GM18499 (cell line): ENCODE results near the gene USHBP1.
"Not testable (repeated sequence)": the region's sequence is repeated elsewhere in the genome, so short reads cannot be mapped to it uniquely, and the experiment has no call there.

Source experiments
- ATAC-seq: cut with Tn5 transposase; IDR thresholded peaks from one replicate; pipeline ENCODE4 v1.9.1; 2021; ENCODE audit warnings: moderate number of reproducible peaks; ENCODE audit not compliant: insufficient read depth, unreplicated experiment

Gene USHBP1

DNA sequence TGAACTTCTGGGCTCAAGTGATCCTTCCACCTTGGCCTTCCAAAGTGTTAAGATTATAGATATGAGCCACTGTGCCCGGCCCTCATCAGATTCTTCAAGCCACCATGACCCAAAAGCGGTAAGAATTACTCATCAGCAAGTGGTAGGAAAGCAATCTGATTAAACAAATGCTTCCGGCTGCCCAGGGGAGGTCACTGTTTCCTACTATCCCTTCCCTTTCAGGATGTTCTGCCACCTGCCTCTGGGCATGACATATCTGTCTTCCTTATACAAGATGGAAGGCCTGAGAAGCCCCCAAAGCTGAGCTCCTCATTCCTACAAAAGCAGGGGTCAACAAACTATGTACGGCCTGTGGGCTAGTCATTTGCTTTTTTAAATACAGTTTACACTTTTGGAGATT, 31.7 kb upstream of the USHBP1 start:
- ATAC-seq = no peak

DNA sequence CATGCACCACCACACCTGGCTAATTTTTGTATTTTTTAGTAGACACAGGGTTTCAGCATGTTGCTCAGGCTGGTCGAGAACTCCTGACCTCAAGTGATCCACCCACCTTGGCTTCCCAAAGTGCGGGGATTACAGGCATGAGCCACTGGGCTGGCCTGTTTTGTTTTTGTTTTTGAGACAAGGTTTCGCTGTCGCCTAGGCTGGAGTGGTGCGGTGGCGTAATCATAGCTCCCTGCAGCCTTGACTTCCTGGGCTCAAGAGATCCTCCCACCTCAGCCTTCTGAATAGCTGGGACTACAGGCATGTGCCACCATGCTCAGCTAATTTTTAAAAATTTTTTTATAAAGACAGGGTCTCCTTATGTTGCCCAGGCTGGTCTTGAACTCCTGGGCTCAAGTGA, 31.0 kb upstream of the USHBP1 start:
- ATAC-seq = not testable (repeated sequence)

DNA sequence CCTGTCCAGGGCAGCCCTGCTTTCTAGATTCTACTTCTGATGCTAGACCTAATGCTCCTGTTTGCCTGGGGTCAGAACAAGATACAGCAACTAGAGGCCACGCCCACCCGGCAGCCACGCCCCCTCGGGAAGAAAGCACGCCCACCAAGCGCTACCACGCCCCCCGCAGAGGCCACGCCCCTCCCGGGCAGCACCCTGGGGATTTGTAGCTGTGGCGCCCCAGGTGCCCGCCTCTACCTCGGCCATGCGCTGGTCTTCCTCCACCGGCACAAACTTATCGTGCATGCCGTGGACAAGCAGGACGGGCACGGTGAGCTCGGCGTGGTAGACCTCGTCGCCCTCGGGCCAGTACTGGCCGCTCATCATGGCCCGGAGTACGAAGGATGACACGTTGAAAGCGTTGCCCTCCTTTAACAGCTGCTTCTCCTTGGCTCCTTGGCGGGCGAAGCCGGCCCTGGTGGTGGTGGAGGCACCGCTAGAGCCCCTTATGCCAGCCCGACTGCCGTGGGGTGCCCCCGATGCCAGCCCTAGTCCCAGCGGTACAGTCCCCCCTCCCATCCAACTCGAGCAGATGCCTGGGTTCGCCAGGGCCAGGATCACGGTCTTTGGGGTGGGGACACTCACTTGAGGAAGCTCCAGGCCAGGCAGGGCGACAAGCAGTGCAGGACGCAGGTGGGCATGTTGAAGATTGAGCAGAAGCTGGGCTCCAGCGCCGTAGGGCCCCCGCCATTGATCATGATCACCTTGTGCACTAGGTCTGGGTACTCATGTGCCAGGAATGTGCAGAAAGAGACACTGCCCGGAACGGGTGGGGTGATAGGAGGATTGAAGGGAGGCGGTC, 29.7 kb upstream of the USHBP1 start:
- ATAC-seq = no peak

DNA sequence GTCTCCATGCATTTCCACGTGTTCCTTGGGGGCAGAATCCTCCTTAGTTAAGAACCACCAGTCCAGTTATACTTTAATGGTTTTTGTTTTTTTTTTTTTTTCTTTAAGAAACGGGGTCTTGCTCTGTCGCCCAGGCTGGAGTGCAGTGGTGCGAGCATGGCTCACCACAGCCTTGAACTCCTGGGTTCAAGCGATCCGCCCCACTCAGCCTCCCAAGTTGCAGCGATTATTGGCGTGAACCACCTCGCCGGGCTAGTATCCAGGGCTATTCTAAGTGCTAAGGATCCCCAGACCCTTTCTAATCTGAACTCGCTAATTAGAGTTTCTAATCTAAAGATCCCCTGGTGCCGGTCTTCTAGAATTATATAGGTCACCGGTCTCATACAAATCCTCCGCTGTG, 29.1 kb upstream of the USHBP1 start:
- ATAC-seq = no peak

DNA sequence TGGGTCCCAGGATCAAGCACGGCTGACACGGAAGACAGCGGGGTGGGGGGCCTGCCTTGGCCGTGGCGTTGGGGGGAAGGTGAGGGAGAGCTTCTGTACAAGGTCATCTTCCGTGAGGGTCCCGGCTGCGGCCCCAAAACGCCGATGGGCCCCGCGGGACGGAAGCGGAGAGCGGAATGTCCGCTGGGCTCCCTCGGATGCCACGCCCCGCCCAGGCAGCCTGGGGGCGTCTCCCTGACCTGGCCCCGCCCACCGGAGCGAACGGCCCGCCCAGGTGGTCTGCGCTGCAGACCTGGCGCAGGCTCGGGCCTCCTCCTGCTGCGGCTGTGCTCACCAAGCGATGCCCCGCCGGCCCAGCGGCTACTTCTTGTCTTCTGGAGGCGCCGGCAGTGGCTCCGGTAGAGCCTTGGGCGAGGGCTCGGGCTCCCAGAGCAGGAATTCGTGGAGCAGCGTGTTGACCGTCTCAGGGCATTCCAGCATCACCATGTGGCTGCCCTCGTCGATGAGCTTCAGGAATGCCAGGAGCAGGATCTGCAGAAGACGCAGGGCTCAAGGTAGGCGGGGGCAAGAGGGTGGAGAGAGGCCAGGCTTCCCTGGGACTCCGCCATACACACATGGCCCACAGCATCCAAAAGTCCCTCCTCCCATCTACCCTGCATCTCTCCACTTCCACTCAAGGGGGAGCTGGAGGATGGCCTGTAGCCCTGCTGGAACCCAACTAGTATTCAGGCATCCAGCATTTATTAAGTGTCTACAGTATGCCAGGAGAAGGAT, 27.9 kb upstream of the USHBP1 start:
- no peak for ATAC-seq

DNA sequence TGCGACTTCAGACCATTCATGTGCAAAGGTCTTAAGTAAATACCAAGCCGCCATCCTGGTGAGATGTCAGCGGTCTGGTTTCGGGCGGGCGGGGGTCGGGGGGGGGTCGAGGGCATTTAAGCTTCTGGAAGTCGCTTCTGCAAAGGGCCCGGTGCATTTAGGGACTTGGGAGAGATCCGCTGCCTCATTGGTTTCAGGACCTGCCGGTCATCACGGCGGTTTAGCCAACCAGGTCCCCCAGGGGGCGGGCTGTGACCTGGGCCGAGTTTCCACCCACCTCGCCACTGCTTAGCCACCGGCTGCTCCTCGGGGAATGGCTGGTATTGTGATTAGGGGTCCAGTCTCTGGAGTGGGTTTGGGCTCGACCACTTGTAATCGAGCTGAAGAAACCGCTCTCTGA, 24.9 kb upstream of the USHBP1 start:
- ATAC-seq = no peak

DNA sequence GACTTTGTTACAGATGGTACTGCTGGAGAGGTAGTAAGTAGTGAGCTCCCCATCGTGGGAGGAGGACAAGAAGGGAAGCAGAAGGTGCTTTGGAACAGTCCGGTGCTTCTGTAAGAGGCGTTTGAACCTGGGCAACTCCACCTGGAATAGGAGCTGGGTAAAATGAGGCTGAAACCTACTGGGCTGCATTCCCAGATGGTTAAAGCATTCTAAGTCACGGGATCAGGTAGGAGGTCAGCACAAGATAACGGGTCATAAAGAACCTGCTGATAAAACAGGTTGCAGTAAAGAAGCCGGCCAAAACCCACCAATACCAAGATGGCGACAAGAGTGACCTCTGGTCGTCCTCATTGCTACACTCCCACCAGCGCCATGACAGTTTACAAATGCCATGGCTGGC, 22.2 kb upstream of the USHBP1 start:
- ATAC-seq = no peak

DNA sequence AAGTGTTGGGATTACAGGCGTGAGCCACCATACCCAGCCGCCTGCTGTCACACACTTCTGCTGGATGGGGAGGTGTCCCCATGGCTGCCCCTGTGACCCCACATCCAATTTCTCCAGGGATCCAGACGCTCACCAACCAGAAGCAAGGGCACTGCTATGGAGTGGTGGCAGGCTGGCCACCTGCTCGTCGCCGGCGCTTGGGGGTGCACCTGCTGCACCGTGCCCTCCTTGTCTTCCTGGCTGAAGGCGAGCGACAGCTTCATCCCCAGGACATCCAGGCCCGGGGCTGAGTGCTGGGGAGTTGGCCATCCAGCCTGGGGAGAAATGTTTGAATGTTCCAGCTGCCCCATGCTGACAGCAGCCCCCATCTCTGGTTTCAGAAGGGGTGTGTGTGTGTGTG, 21.7 kb upstream of the USHBP1 start:
- ATAC-seq = no peak

DNA sequence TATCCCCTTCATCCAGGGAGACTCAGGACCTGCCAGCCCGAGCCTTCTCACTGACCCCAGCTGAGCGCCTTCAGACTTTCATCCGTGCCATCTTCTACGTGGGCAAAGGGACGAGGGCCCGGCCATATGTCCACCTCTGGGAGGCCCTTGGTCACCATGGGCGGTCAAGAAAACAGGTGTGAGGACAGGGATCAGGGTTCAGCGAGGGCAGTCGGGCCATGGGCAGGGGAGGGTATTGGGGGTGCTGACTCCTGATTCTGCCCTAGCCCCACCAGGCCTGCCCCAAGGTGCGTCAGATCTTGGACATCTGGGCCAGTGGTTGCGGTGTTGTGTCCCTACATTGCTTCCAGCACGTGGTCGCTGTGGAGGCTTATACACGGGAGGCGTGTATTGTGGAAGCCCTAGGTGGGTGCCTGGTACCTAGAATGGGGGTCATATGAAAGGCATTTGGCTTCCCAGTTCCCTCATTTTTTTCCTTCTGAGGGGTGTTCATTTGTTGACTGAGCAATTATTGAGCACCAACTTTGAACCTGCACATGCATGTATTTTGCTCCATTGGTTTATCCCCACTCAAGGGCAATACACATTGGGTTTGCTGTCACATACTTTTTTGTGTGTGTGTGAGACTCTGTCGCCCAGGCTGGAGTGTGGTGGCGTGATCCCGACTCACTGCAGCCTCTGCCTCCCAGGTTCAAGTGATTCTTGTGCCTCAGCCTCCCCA, 21.0 kb upstream of the USHBP1 start:
- ATAC-seq = no peak

DNA sequence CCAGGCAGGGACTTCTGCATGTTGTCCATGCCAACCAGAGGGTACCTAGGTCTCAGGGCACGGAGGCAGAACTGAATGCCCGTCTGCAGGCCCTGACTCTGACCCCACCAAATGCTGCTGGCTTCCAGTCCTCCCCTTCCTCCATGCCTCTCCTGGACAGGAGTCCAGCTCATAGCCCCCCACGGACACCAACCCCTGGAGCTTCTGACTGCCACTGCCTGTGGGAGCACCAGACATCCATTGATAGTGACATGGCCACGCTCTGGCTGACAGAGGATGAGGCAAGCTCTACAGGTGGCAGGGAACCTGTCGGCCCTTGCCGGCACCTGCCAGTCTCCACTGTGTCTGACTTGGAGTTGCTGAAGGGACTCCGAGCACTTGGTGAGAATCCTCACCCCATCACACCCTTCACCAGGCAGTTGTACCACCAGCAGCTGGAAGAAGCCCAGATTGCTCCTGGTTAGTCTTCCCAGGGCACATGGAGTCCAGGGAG, 19.0 kb upstream of the USHBP1 start:
- ATAC-seq = no peak

DNA sequence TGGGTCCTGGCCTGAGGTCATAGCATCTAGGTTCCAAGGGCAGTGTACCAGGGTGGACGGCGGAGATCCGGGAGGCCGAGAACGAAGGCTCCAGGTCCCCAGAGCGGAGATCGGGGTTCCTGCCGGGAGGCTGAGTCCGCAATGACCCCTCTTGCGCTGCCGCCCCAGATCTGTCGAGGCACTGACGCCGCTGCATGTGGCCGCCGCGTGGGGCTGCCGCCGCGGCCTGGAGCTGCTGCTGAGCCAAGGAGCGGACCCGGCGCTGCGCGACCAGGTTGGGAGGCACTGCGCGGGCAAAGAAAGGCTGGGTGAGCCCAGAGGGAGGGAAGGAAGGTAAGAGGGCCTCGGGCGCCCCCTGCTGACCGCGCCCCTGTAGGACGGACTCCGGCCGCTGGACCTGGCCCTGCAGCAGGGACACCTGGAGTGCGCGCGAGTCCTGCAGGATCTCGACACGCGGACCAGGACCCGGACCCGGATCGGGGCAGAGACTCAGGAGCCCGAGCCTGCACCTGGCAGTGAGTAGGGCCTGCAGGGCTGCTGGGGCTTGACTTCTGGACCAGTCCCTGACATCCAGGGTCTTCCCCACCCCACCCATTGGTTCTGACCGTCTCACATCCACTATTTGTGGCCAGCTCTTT, 18.1 kb upstream of the USHBP1 start:
- no peak for ATAC-seq

DNA sequence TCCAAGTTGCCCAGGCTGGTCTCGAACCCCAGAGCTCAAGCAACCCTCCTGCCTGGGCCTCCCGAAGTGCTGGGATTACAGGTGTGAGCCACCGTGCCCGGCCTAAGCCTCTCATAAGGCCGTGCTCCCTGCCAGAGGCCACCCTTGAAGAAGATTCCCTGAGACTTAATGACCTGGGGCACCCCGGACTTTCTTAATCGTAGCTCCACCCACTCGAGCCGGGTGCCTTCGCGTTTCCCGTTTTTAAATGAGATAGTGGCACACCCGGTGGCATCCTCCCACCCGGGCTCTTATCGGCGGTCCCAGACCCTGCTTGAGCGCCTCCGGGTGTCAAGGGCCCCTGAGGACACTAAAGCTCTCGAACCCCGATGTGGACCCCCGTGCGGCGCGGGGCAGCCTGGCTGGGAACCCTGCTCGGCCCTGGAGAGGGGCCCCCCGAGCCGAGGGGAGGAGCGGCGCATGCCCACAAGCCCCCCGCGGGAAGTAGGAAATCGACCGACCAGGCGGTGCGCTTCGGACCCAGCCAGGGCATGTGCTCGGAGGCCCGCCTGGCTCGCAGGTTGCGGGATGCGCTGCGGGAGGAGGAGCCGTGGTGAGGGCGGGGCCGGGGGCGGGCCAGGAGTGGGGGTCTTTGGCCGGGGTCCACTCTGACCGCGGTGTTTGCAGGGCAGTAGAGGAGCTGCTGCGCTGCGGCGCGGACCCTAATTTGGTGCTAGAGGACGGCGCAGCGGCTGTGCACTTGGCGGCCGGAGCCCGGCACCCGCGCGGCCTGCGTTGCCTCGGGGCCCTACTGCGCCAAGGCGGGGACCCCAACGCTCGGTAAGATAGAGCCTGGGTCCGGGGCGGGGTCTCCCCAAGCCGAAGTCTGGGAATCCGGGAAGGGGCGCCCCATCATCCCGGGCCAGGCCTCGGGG, 17.1 kb upstream of the USHBP1 start, which contains the start of gene ANKLE1:
Gene ANKLE1, plus strand, starts transcription at position 511 of the 914 bp plus-strand sequence. Its CDS starts 20 bp downstream, at position 531.
- no peak for ATAC-seq

DNA sequence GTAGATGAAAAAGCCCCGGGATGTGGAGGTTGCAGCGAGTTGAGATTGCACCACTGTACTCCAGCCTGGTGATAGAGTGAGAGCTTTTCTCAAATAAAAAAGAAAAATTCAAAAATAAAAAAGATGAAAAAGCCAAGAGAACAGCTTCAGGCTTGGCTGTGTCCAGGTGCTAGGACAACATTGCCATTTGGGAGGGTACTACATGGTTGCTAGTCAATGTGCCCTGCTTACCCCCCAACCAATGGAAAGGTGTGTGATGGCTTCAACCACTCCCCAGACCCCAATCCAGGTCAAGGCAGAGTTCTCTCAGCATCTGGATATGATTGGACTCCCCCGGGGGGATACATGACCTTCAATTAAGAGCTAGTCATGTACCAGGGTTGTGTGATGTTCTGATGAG, 14.9 kb upstream of the USHBP1 start:
- ATAC-seq = no peak

DNA sequence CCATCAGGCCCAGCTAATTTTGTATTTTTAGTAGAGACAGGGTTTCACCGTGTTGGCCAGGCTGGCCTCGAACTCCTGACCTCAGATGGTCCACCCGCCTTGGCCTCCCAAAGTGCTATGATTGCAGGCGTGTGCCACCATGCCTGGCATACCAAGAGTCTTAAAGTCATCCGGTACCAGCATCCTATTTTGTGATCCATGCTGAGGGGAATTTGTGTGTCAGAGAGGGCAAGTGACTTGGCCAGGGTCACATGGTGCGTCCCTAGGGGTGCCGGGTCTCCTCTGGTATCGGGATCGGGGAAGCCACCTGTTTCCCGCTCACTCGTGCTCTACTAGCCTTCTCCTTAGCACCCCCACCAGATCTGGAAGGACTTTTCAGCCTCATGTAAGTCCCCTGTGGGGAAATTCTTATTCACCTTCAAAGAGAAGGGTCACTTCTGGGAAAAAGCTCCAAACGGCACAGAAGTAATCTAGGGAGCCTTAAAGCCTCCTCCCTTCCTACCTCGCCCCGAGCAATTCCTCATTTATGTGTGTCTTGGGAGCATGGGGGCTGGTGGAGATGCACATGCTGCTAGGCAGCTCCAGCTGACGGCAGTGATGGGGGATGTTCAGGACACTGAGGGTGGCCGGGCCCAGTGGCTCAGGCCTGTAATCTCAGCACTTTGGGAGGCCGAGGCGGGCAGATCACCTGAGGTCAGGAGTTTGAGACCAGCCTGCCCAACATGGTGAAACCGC, 11.1 kb upstream of the USHBP1 start:
- ATAC-seq = no peak

DNA sequence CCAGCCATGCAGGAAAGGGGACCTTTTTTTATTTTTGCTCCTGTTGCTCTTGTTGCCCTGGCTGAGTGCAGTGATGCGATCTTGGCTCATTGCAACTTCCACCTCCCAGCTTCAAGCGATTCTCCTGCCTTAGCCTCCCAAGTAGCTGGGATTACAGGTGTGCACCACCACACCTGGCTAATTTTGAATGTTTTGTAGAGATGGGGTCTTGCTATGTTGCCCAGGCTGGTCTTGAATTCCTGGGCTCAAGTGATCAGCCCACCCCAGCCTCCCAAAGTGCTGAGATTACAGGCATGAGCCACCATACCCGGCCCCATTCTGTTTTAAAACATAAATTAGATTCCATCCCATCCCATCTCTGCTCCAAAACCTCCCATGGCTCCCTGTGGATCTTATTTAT, 10.3 kb upstream of the USHBP1 start:
- not testable (repeated sequence) for ATAC-seq

DNA sequence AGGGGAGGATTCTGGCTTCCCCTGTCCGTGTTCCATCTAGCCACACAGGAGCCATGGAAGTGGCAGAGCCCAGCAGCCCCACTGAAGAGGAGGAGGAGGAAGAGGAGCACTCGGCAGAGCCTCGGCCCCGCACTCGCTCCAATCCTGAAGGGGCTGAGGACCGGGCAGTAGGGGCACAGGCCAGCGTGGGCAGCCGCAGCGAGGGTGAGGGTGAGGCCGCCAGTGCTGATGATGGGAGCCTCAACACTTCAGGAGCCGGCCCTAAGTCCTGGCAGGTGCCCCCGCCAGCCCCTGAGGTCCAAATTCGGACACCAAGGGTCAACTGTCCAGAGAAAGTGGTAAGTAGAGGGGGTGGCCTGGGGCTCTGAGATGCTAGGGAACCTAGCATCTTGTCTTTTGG, 4.2 kb upstream of the USHBP1 start:
- ATAC-seq = no peak

DNA sequence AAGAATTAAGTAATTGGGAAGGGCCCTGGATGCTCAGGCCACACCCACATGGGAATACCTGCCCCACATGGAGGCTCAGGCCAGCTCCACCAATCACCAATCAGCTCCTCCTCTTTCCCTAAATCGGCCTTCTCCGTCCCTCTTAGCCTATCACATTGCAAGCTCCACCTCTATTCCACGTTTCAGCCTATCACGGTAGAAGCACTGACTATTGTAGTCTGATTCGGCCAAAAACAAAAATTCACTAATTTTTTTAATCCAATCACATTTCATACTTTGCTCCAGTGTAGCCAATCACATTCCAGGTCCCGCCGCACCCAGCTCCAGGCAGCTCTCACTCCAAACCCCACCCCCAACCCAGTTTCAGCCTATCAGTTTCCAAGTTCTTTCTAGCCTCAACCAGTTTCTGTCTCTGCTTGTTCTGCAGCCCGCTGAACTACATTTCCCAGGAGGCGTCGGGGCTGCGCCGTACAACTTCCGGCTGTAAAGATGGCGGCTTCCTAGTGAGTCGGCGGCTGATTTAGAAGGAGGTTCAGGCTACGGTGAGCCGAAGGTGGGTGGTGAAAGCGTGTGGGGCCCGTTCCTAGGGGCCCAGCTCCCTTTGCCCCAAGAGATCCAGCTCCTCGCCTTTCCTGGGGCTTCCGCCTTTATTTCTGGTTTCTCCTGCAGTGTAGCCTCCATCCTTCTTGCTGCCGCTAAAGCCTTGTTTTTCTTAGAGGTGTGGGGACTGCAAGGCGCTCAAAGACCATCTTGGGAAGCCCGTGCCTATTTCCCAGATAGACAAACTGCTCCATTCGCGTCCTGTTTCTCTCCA, 2.6 kb upstream of the USHBP1 start, which contains the start of gene BABAM1:
Gene BABAM1, plus strand, starts transcription at position 469 of the 814 bp plus-strand sequence. CDS start 1,364 bp downstream, outside the sequence.
- ATAC-seq = peak; percentile 82

DNA sequence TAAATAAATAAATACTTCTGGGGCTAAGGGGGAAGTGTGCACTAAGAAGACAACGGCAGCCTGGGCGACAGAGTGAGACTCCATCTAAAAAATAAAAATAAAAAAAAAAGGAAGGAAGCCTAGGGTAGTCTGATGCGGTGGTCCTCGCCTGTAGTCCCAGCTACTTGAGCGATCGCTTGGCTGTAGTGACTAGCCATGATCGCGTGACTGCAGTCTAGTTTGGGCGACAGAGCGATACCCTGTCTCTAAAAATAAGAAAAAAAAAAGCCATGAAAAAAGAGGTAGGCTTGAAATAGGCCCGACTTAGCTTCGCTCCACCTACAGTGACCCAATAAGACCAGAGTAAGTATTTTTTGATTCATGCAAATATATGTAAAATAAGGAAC, 2.0 kb upstream of the USHBP1 start:
- no peak for ATAC-seq
